ENCODE measurements around the gene STK32B. TPM values are rescaled to one million over a fixed set of nuclear protein-coding genes. Genes with fewer than 3 reads are reported as not detected.

STK32B gene
- total and polyA plus RNA-seq, 2 donors (not counting 3 experiments of a cell fraction or from before 2014, with no cell fraction given) = 5.6 to 7.8 TPM

- TF ChIP-seq JUN (IDR thresholded peaks at IDR 0.05; ENCODE audit: borderline replicate concordance, insufficient read depth, insufficient read length, low read depth) = no peak
- no peak for TF ChIP-seq POLR2A (IDR thresholded peaks at IDR 0.05; ENCODE audit: low read depth, low read length)
- TF ChIP-seq GATA2 (IDR thresholded peaks at IDR 0.05; ENCODE audit: insufficient read depth, insufficient read length, low read depth, low read length) = no peak
- no peak for TF ChIP-seq MAX (IDR thresholded peaks at IDR 0.05; ENCODE audit: insufficient read depth, insufficient read length)
- no peak for TF ChIP-seq FOS (IDR thresholded peaks at IDR 0.05; ENCODE audit: borderline replicate concordance, insufficient read depth, low read length)
- no peak for TF ChIP-seq MYC (IDR thresholded peaks at IDR 0.05; ENCODE audit: low read depth, low read length)
- no peak for TF ChIP-seq EZH2 (IDR thresholded peaks at IDR 0.05; ENCODE audit: borderline replicate concordance, low read depth, low read length, severe bottlenecking)
- TF ChIP-seq CTCF (IDR thresholded peaks at IDR 0.05; ENCODE audit: extremely low read depth in 1 of 2, insufficient read depth in 1 of 2, low read depth in 1 of 2, low read length in 2 of 2) = no peak
- TF ChIP-seq POLR2AphosphoS5 (IDR thresholded peaks at IDR 0.05; ENCODE audit: insufficient read depth, low read depth, low read length) = no peak
- no peak overlapping the region for H3K27ac ChIP-seq (ENCODE audit: insufficient read depth, low read depth, low read length)
Measured at GRCh38 chr4:5374994-5375393, 323.7 kb downstream of the STK32B start.

More at GRCh38 chr4:5374994-5375393, 323.7 kb downstream of the STK32B start:
- H3K36me3 ChIP-seq (ENCODE audit: control insufficient read depth in 2 of 2, extremely low read depth in 1 of 2, insufficient read depth in 2 of 2, low read length in 2 of 2) = no peaks in the 10 kb centered on the region
- no peak overlapping the region for H3K4me3 ChIP-seq (replicated peaks in 1 of 3; ENCODE audit: insufficient read depth in 1 of 3, low read depth in 1 of 3, low read length in 3 of 3)
- H3K27me3 ChIP-seq (ENCODE audit: control insufficient read depth in 2 of 2, insufficient read depth in 2 of 2, low read length in 2 of 2) = no peaks in the 10 kb centered on the region
- no peak for DNase-seq (ENCODE audit: low read depth, low spot score)
- ChIA-PET CTCF (no interaction called here), POLR2A (no interaction called here)
- no peaks in the 10 kb centered on the region for H3K9me1 ChIP-seq (replicated peaks; ENCODE audit: control insufficient read depth, extremely low read depth, insufficient read depth, low read length)
- intact Hi-C loops (cut with micrococcal nuclease) (loop anchor here (5.0 kb wide), 1 partner anchor 378 kb away; no protein-coding TSS in a partner anchor), dilution Hi-C loops (cut with MboI; ENCODE audit: extremely low pct_ligation_motif_present, low sequenced_read_pairs) (no loop called here)
- FAIRE-seq = no peak
- H2AFZ ChIP-seq (ENCODE audit: low read depth, low read length) = no peak overlapping the region
- H3K79me2 ChIP-seq (ENCODE audit: control insufficient read depth, insufficient read depth, low read length) = no peaks in the 10 kb centered on the region
- no peak overlapping the region for H3K9ac ChIP-seq (replicated peaks; ENCODE audit: extremely low read depth, insufficient read depth, low read length)
- H3K4me1 ChIP-seq (ENCODE audit: control insufficient read depth, extremely low read depth, insufficient read depth, low read length) = no peaks in the 10 kb centered on the region
- no peaks in the 10 kb centered on the region for H4K20me1 ChIP-seq (replicated peaks; ENCODE audit: control insufficient read depth, extremely low read depth, insufficient read depth, low read length)
- no peak overlapping the region for H3K4me2 ChIP-seq (ENCODE audit: insufficient read depth, low read length)
- no peaks in the 10 kb centered on the region for H3K9me3 ChIP-seq (replicated peaks; ENCODE audit: control insufficient read depth, insufficient read depth, low read length)
- no TSS peak for BruUV-seq (replicated peaks)

Measured in endothelial cell of umbilical vein (primary cell).